ENCODE measurements around the gene LMX1B.

Gene LMX1B

GRCh38 chr9:126589349-126589748 is 24.4 kb upstream of the LMX1B start:
- TF ChIP-seq SNAI2 (CRISPR knock-in tag; IDR thresholded peaks at IDR 0.05) (no peak), OSR1 (CRISPR knock-in tag; IDR thresholded peaks at IDR 0.05) (no peak), RARB (CRISPR knock-in tag; IDR thresholded peaks at IDR 0.05) (no peak), ZC3H10 (CRISPR knock-in tag; IDR thresholded peaks at IDR 0.05) (no peak), BACH2 (CRISPR knock-in tag; IDR thresholded peaks at IDR 0.05; ENCODE audit: borderline replicate concordance) (no peak)
- no peak for ATAC-seq

GRCh38 chr9:126591083-126591482 is 22.6 kb upstream of the LMX1B start:
- TF ChIP-seq ZNF70 (CRISPR knock-in tag; IDR thresholded peaks at IDR 0.05) (no peak), CREB5 (CRISPR knock-in tag; IDR thresholded peaks at IDR 0.05; ENCODE audit: low read depth) (no peak), ESRRG (CRISPR knock-in tag; IDR thresholded peaks at IDR 0.05) (no peak), ZNF8 (CRISPR knock-in tag; IDR thresholded peaks at IDR 0.05) (no peak), ZNF565 (CRISPR knock-in tag; conservative IDR thresholded peaks at IDR 0.05; ENCODE audit: low read depth) (no peak), TCF4 (CRISPR knock-in tag; IDR thresholded peaks at IDR 0.05; ENCODE audit: borderline replicate concordance) (no peak), RARB (CRISPR knock-in tag; IDR thresholded peaks at IDR 0.05) (no peak), PATZ1 (CRISPR knock-in tag; IDR thresholded peaks at IDR 0.05; ENCODE audit: borderline replicate concordance) (no peak), OSR1 (CRISPR knock-in tag; IDR thresholded peaks at IDR 0.05) (no peak), SNAI2 (CRISPR knock-in tag; IDR thresholded peaks at IDR 0.05) (no peak), GLIS3 (CRISPR knock-in tag; IDR thresholded peaks at IDR 0.05) (no peak), ISL1 (CRISPR knock-in tag; IDR thresholded peaks at IDR 0.05) (no peak), ZFP3 (CRISPR knock-in tag; IDR thresholded peaks at IDR 0.05) (no peak), CSRNP3 (CRISPR knock-in tag; IDR thresholded peaks at IDR 0.05) (no peak), PPARA (CRISPR knock-in tag; IDR thresholded peaks at IDR 0.05; ENCODE audit: borderline replicate concordance) (no peak), BACH2 (CRISPR knock-in tag; IDR thresholded peaks at IDR 0.05; ENCODE audit: borderline replicate concordance) (no peak)
- TF ChIP-seq, protein P1, sequence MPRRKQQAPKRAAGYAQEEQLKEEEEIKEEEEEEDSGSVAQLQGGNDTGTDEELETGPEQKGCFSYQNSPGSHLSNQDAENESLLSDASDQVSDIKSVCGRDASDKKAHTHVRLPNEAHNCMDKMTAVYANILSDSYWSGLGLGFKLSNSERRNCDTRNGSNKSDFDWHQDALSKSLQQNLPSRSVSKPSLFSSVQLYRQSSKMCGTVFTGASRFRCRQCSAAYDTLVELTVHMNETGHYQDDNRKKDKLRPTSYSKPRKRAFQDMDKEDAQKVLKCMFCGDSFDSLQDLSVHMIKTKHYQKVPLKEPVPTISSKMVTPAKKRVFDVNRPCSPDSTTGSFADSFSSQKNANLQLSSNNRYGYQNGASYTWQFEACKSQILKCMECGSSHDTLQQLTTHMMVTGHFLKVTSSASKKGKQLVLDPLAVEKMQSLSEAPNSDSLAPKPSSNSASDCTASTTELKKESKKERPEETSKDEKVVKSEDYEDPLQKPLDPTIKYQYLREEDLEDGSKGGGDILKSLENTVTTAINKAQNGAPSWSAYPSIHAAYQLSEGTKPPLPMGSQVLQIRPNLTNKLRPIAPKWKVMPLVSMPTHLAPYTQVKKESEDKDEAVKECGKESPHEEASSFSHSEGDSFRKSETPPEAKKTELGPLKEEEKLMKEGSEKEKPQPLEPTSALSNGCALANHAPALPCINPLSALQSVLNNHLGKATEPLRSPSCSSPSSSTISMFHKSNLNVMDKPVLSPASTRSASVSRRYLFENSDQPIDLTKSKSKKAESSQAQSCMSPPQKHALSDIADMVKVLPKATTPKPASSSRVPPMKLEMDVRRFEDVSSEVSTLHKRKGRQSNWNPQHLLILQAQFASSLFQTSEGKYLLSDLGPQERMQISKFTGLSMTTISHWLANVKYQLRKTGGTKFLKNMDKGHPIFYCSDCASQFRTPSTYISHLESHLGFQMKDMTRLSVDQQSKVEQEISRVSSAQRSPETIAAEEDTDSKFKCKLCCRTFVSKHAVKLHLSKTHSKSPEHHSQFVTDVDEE (CRISPR knock-in tag; IDR thresholded peaks at IDR 0.05) = no peak
- TF ChIP-seq, protein P2, sequence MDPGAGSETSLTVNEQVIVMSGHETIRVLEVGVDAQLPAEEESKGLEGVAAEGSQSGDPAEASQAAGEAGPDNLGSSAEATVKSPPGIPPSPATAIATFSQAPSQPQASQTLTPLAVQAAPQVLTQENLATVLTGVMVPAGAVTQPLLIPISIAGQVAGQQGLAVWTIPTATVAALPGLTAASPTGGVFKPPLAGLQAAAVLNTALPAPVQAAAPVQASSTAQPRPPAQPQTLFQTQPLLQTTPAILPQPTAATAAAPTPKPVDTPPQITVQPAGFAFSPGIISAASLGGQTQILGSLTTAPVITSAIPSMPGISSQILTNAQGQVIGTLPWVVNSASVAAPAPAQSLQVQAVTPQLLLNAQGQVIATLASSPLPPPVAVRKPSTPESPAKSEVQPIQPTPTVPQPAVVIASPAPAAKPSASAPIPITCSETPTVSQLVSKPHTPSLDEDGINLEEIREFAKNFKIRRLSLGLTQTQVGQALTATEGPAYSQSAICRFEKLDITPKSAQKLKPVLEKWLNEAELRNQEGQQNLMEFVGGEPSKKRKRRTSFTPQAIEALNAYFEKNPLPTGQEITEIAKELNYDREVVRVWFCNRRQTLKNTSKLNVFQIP (CRISPR knock-in tag; IDR thresholded peaks at IDR 0.05; ENCODE audit: borderline replicate concordance, low read depth) = no peak
- ATAC-seq = peak; percentile 55

GRCh38 chr9:126591922-126592321 is 21.8 kb upstream of the LMX1B start:
- no peak for ATAC-seq
- TF ChIP-seq ZFP3 (CRISPR knock-in tag; IDR thresholded peaks at IDR 0.05) (no peak), OSR1 (CRISPR knock-in tag; IDR thresholded peaks at IDR 0.05) (no peak), GLIS3 (CRISPR knock-in tag; IDR thresholded peaks at IDR 0.05) (no peak), TOX (CRISPR knock-in tag; IDR thresholded peaks at IDR 0.05; ENCODE audit: borderline replicate concordance) (no peak), BACH2 (CRISPR knock-in tag; IDR thresholded peaks at IDR 0.05; ENCODE audit: borderline replicate concordance) (no peak), ZC3H10 (CRISPR knock-in tag; IDR thresholded peaks at IDR 0.05) (no peak), CREB5 (CRISPR knock-in tag; IDR thresholded peaks at IDR 0.05; ENCODE audit: low read depth) (no peak)
- TF ChIP-seq, protein P2 (CRISPR knock-in tag; IDR thresholded peaks at IDR 0.05; ENCODE audit: borderline replicate concordance, low read depth) = no peak
- TF ChIP-seq, protein P1 (CRISPR knock-in tag; IDR thresholded peaks at IDR 0.05) = no peak

All from SK-N-SH treated with all-trans-retinoic acid at 6 μM for 48 hours (cell line).